Measurements from ENCODE around the gene LDB1.
A peak's percentile ranks its signal among the peaks of the same experiment; 100 is the strongest.

The LDB1 gene

GRCh38 chr10:102113261-102113955, 6.8 kb downstream of the LDB1 start:
- no peak for DNase-seq (ENCODE audit: low read depth in 2 of 2)

GRCh38 chr10:102112210-102112817, 7.9 kb downstream of the LDB1 start:
- no peak for DNase-seq (ENCODE audit: low read depth in 2 of 2)

- DNase-seq (ENCODE audit: low read depth in 2 of 2), result no peak
These were observed 8.9 kb downstream of the LDB1 start for GRCh38 chr10:102111276-102111675.

- DNase-seq (ENCODE audit: low read depth in 2 of 2), result no peak
These were observed 10.7 kb downstream of the LDB1 start for GRCh38 chr10:102109166-102110116.

GRCh38 chr10:102106998-102107397, 13.2 kb downstream of the LDB1 start:
- no peak for DNase-seq (ENCODE audit: low read depth in 2 of 2)

GRCh38 chr10:102102421-102102820, 17.7 kb downstream of the LDB1 start:
- no peak for DNase-seq (ENCODE audit: low read depth in 2 of 2)

- no peak for DNase-seq (ENCODE audit: low read depth in 2 of 2)
These were observed 19.0 kb downstream of the LDB1 start for GRCh38 chr10:102101152-102101551.

- no peak for DNase-seq (ENCODE audit: low read depth in 2 of 2)
These were observed 23.7 kb downstream of the LDB1 start for GRCh38 chr10:102096449-102096848.

GRCh38 chr10:102090772-102091171, 29.4 kb downstream of the LDB1 start:
- DNase-seq (ENCODE audit: low read depth in 2 of 2), result no peak

- DNase-seq (ENCODE audit: low read depth in 2 of 2), result no peak
These were observed 34.0 kb downstream of the LDB1 start for GRCh38 chr10:102086196-102086595.

- no peak for DNase-seq (ENCODE audit: low read depth in 2 of 2)
These were observed 34.8 kb downstream of the LDB1 start for GRCh38 chr10:102085336-102085735.

GRCh38 chr10:102083541-102083940, 36.6 kb downstream of the LDB1 start:
- DNase-seq (ENCODE audit: low read depth in 2 of 2), result no peak

- DNase-seq (ENCODE audit: low read depth in 2 of 2), result peak; percentile 65 to 66
These were observed 47.3 kb downstream of the LDB1 start for GRCh38 chr10:102072673-102073527.

- no peak for DNase-seq (ENCODE audit: low read depth in 2 of 2)
These were observed 51.1 kb downstream of the LDB1 start for GRCh38 chr10:102069071-102069470.

GRCh38 chr10:102068216-102068615, 52.0 kb downstream of the LDB1 start:
- DNase-seq (ENCODE audit: low read depth in 2 of 2), result no peak

- DNase-seq (ENCODE audit: low read depth in 2 of 2), result no peak
These were observed 52.9 kb downstream of the LDB1 start for GRCh38 chr10:102067091-102067916.

GRCh38 chr10:102066399-102067088, 53.6 kb downstream of the LDB1 start:
- no peak for DNase-seq (ENCODE audit: low read depth in 2 of 2)

- no peak for DNase-seq (ENCODE audit: low read depth in 2 of 2)
These were observed 54.4 kb downstream of the LDB1 start for GRCh38 chr10:102065561-102066398.

All from stimulated activated CD8-positive, alpha-beta memory T cell treated with anti-CD3 and anti-CD28 coated beads, Interleukin-2, amount 100 ng/mL, for 1 hour (primary cell).